ENCODE measurements around the gene SLC30A5. TPM values are rescaled to one million over a fixed set of nuclear protein-coding genes. Genes with fewer than 3 reads are reported as not detected.
"Not testable (repeated sequence)": the region's sequence is repeated elsewhere in the genome, so short reads cannot be mapped to it uniquely, and the experiment has no call there.

Gene SLC30A5
- total RNA-seq, 4 donors from 2014 or later, result 58.2 to 109 (median 89.3) TPM

DNA sequence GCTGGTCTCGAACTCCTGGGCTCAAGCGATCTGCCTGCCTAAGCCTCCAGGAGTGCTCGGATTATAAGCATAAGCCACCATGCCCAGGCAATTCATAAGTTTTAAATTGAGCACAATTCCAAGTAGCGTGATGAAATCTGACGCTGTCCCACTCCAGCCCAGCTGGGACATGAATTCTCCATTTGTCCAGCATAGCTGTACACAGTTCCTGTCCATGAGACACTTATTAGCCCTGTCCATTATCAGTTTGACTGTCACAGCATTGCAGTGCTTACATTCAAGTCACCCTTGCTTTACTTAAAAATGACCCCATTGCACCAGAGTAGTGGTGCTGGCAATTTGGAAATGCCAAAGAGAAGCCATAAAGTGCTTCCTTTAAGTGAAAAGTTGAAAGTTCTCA lies 7.6 kb upstream of the SLC30A5 start:
- intact Hi-C loops (cut with DNase I; ENCODE audit: low total_unique reads), result no loop called here
- Histone ChIP-seq H3K27me3 (no peaks in the 10 kb centered on the region), H3K9me3 (no peaks in the 10 kb centered on the region), H3K36me3 (no peaks in the 10 kb centered on the region), H3K4me1 (no peaks in the 10 kb centered on the region), H3K27ac (no peak overlapping the region), H3K4me3 (no peak overlapping the region)
- no peak for TF ChIP-seq POLR2A (IDR thresholded peaks at IDR 0.05)
- TF ChIP-seq, protein P1, sequence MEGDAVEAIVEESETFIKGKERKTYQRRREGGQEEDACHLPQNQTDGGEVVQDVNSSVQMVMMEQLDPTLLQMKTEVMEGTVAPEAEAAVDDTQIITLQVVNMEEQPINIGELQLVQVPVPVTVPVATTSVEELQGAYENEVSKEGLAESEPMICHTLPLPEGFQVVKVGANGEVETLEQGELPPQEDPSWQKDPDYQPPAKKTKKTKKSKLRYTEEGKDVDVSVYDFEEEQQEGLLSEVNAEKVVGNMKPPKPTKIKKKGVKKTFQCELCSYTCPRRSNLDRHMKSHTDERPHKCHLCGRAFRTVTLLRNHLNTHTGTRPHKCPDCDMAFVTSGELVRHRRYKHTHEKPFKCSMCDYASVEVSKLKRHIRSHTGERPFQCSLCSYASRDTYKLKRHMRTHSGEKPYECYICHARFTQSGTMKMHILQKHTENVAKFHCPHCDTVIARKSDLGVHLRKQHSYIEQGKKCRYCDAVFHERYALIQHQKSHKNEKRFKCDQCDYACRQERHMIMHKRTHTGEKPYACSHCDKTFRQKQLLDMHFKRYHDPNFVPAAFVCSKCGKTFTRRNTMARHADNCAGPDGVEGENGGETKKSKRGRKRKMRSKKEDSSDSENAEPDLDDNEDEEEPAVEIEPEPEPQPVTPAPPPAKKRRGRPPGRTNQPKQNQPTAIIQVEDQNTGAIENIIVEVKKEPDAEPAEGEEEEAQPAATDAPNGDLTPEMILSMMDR (IDR thresholded peaks at IDR 0.05), result no peak
- DNase-seq, result no peak

DNA sequence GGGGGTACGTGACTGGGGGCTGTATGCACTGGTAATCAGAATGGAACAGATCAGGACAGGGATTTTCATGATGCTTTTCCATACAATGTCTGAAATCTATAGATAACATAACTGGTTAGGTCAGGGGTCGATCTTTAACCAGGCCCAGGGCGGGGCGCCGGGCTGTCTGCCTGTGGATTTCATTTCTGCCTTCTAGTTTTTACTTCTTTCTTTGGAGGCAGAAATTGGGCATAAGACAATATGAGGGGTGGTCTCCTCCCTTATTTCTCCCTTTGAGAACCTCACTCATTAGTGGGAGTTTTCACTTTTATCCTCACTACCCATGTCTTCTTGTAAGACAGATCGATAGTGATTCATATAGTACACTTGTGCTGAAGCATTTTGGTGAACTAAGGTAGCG lies 5.8 kb upstream of the SLC30A5 start:
- H3K27me3 ChIP-seq; intact Hi-C loops (cut with DNase I; ENCODE audit: low total_unique reads); H3K4me1 ChIP-seq; H3K4me3 ChIP-seq; H3K36me3 ChIP-seq; H3K27ac ChIP-seq; DNase-seq; H3K9me3 ChIP-seq: not testable (repeated sequence)

DNA sequence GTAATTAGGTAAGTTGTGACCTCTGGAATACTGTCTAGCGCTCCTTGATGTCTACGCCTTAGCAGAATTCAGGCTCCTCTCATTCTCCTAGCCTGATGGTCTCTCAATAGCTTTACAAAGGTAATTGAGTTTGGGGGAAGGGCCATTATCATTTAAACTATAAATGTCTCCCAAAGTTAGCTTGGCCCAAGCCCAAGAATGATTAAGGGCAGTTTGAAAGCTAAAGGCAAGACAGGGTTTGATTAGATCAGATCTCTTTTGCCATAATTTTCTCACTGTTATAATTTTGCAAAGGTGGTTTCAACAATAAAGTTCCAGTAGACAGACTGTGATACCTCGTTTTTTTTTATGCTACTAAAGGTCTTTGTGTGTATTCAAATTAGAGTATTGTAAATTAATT lies 3.7 kb upstream of the SLC30A5 start:
- Histone ChIP-seq H3K27me3 (no peaks in the 10 kb centered on the region), H3K4me3 (no peak overlapping the region), H3K9me3 (no peaks in the 10 kb centered on the region), H3K36me3 (no peaks in the 10 kb centered on the region), H3K4me1 (no peaks in the 10 kb centered on the region), H3K27ac (no peak overlapping the region)
- intact Hi-C loops (cut with DNase I; ENCODE audit: low total_unique reads), result no loop called here
- TF ChIP-seq POLR2A (IDR thresholded peaks at IDR 0.05), result no peak
- TF ChIP-seq, protein P1 (IDR thresholded peaks at IDR 0.05), result no peak
- DNase-seq, result no peak

DNA sequence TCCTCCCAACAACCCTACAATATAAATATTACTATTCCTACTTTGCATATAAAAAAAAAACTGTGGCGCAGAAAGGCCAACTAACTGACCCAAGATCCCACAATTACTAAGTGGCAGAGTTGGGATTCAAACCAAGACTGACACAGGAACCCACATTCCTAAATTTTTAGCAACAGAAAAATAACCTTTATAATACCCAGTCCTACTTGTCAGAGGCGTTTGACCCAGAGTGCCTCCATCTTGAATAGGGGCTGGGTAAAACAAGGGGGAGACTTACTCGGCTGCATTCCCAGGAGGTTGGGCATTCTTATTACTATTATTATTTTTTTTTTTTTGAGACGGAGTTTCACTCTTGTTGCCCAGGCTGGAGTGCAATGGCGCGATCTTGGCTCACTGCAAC lies 2.0 kb upstream of the SLC30A5 start:
- intact Hi-C loops (cut with DNase I; ENCODE audit: low total_unique reads), result no loop called here
- no peaks in the 10 kb centered on the region for H3K4me1 ChIP-seq

DNA sequence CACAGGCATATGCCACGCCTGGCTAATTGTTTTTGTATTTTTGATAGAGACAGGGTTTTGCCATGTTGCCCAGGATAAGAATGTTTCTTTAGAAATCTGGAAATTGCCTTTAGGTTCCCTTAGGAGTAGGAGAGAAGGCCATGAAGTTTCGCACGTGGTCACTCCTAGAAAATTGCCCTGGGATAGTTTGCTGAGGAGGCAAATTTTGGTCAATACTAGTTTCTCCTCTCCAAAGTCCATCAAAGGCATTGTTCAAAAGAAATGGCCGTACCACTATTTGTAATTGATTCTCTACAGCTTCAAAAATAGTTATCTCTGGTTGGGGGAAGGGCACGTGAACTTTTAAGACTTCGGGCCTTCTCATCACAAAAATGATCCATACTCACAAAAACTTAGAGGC lies 845 bp upstream of the SLC30A5 start:
- no peaks in the 10 kb centered on the region for H3K9me3 ChIP-seq
- H3K27ac ChIP-seq, result peak overlapping the region in 1 of 2 donors; percentile 35
- H3K4me1 ChIP-seq, result no peaks in the 10 kb centered on the region
- no peak for DNase-seq
- H3K4me3 ChIP-seq, result no peak overlapping the region
- H3K27me3 ChIP-seq, result no peaks in the 10 kb centered on the region
- TF ChIP-seq, protein P1 (IDR thresholded peaks at IDR 0.05), result no peak
- no peak for TF ChIP-seq POLR2A (IDR thresholded peaks at IDR 0.05)
- H3K36me3 ChIP-seq, result no peaks in the 10 kb centered on the region
- intact Hi-C loops (cut with DNase I; ENCODE audit: low total_unique reads), result no loop called here

More for the DNA sequence above, 2.0 kb upstream of the SLC30A5 start:
- Histone ChIP-seq H3K4me3 (no peak overlapping the region), H3K9me3 (no peaks in the 10 kb centered on the region), H3K36me3 (no peaks in the 10 kb centered on the region), H3K27ac (no peak overlapping the region), H3K27me3 (no peaks in the 10 kb centered on the region)
- TF ChIP-seq POLR2A (IDR thresholded peaks at IDR 0.05), result no peak
- TF ChIP-seq, protein P1 (IDR thresholded peaks at IDR 0.05), result no peak
- DNase-seq, result no peak

DNA sequence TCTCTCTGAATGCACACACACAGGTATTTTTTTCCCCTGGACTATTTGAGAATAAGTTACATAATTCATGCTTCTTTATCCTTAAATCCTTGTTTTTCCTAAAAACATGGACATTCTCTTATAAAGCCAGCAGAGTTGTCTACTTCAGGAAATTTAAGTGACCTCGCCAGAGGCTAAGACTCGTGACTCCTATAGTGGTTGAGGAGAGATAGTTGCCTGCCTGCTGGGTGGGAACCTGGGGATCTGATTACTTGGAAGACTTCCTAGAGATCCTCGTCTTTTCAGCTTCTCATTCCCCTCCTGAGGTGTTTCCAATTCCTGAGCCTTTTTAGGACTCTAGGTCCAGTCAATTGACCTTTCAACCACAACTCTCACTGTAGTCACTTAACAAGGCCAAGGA lies 5.5 kb downstream of the SLC30A5 start:
- Histone ChIP-seq H3K27ac (no peak overlapping the region), H3K27me3 (no peaks in the 10 kb centered on the region), H3K36me3 (no peaks in the 10 kb centered on the region), H3K9me3 (no peaks in the 10 kb centered on the region), H3K4me3 (no peak overlapping the region), H3K4me1 (no peaks in the 10 kb centered on the region)
- DNase-seq, result no peak
- TF ChIP-seq, protein P1 (IDR thresholded peaks at IDR 0.05), result no peak
- no peak for TF ChIP-seq POLR2A (IDR thresholded peaks at IDR 0.05)
- intact Hi-C loops (cut with DNase I; ENCODE audit: low total_unique reads), result no loop called here
